ENCODE data around the gene GYS2.

The GYS2 gene

GRCh38 chr12:21558100-21558679 lies 46.5 kb downstream of the GYS2 start:
- CTCF ChIA-PET = no interaction called here
- Mint-ChIP-seq H3K27me3 (no peaks in the 10 kb centered on the region), H3K4me3 (no peak overlapping the region), H3K4me1 (no peaks in the 10 kb centered on the region), H3K27ac (no peak overlapping the region), H3K9me3 (no peaks in the 10 kb centered on the region), H3K36me3 (no peaks in the 10 kb centered on the region)
- DNase-seq = no peak

- Mint-ChIP-seq H3K27me3 (no peaks in the 10 kb centered on the region), H3K4me1 (no peaks in the 10 kb centered on the region), H3K4me3 (no peak overlapping the region), H3K27ac (no peak overlapping the region), H3K36me3 (no peaks in the 10 kb centered on the region), H3K9me3 (no peaks in the 10 kb centered on the region)
- no peak for DNase-seq
- CTCF ChIA-PET = no interaction called here
Measured at GRCh38 chr12:21553329-21553675, 51.3 kb downstream of the GYS2 start.

- CTCF ChIA-PET = no interaction called here
- Mint-ChIP-seq H3K27me3 (no peaks in the 10 kb centered on the region), H3K36me3 (no peaks in the 10 kb centered on the region), H3K4me1 (no peaks in the 10 kb centered on the region), H3K4me3 (no peak overlapping the region), H3K27ac (no peak overlapping the region), H3K9me3 (no peaks in the 10 kb centered on the region)
- DNase-seq = no peak
Measured at GRCh38 chr12:21552635-21553328, 51.9 kb downstream of the GYS2 start.

GRCh38 chr12:21551841-21552465 lies 52.7 kb downstream of the GYS2 start:
- Mint-ChIP-seq H3K9me3 (no peaks in the 10 kb centered on the region), H3K27ac (no peak overlapping the region), H3K36me3 (no peaks in the 10 kb centered on the region), H3K4me3 (no peak overlapping the region), H3K4me1 (no peaks in the 10 kb centered on the region), H3K27me3 (no peaks in the 10 kb centered on the region)
- CTCF ChIA-PET = no interaction called here
- no peak for DNase-seq

GRCh38 chr12:21547437-21547836 lies 57.2 kb downstream of the GYS2 start:
- Mint-ChIP-seq H3K9me3 (no peaks in the 10 kb centered on the region), H3K4me3 (no peak overlapping the region)
- CTCF ChIA-PET = interaction anchor here (0.7 kb wide), 1 partner anchor 21 kb away, joined by 4 read pairs; no protein-coding TSS in a partner anchor

GRCh38 chr12:21546716-21547115 lies 57.9 kb downstream of the GYS2 start:
- Mint-ChIP-seq H3K36me3 (no peaks in the 10 kb centered on the region), H3K27me3 (no peaks in the 10 kb centered on the region), H3K27ac (no peak overlapping the region), H3K4me1 (no peaks in the 10 kb centered on the region), H3K4me3 (no peak overlapping the region), H3K9me3 (no peaks in the 10 kb centered on the region)
- no peak for DNase-seq
- CTCF ChIA-PET = no interaction called here

More at GRCh38 chr12:21547437-21547836, 57.2 kb downstream of the GYS2 start:
- Mint-ChIP-seq H3K27me3 (no peaks in the 10 kb centered on the region), H3K27ac (no peak overlapping the region), H3K36me3 (no peaks in the 10 kb centered on the region), H3K4me1 (no peaks in the 10 kb centered on the region)
- no peak for DNase-seq

- Mint-ChIP-seq H3K36me3 (no peaks in the 10 kb centered on the region), H3K27me3 (no peaks in the 10 kb centered on the region), H3K9me3 (no peaks in the 10 kb centered on the region), H3K4me3 (no peak overlapping the region), H3K27ac (no peak overlapping the region), H3K4me1 (no peaks in the 10 kb centered on the region)
- CTCF ChIA-PET = no interaction called here
- DNase-seq = no peak
Measured at GRCh38 chr12:21545557-21545956, 59.1 kb downstream of the GYS2 start.

- Mint-ChIP-seq H3K36me3 (no peaks in the 10 kb centered on the region), H3K9me3 (no peaks in the 10 kb centered on the region), H3K4me1 (no peaks in the 10 kb centered on the region), H3K4me3 (no peak overlapping the region), H3K27me3 (no peaks in the 10 kb centered on the region), H3K27ac (no peak overlapping the region)
- CTCF ChIA-PET = no interaction called here
- no peak for DNase-seq
Measured at GRCh38 chr12:21543151-21543550, 61.5 kb downstream of the GYS2 start.

- CTCF ChIA-PET = no interaction called here
- Mint-ChIP-seq H3K4me1 (no peaks in the 10 kb centered on the region), H3K27ac (no peak overlapping the region), H3K36me3 (no peaks in the 10 kb centered on the region), H3K9me3 (no peaks in the 10 kb centered on the region), H3K27me3 (no peaks in the 10 kb centered on the region), H3K4me3 (no peak overlapping the region)
- DNase-seq = no peak
Measured at GRCh38 chr12:21542403-21542802, 62.2 kb downstream of the GYS2 start.

GRCh38 chr12:21541773-21542172 lies 62.9 kb downstream of the GYS2 start:
- H3K4me1 Mint-ChIP-seq = no peaks in the 10 kb centered on the region
- no peaks in the 10 kb centered on the region for H3K36me3 Mint-ChIP-seq
- DNase-seq = no peak
- no peaks in the 10 kb centered on the region for H3K9me3 Mint-ChIP-seq
- H3K27ac Mint-ChIP-seq = no peak overlapping the region
- CTCF ChIA-PET = no interaction called here
- peaks cover 3% of the 10 kb centered on the region for H3K27me3 Mint-ChIP-seq
- H3K4me3 Mint-ChIP-seq = no peak overlapping the region

GRCh38 chr12:21539797-21540196 lies 64.8 kb downstream of the GYS2 start:
- Mint-ChIP-seq H3K9me3 (no peaks in the 10 kb centered on the region), H3K27me3 (peaks cover 4% of the 10 kb centered on the region), H3K4me3 (no peak overlapping the region), H3K27ac (no peak overlapping the region), H3K4me1 (no peaks in the 10 kb centered on the region), H3K36me3 (no peaks in the 10 kb centered on the region)
- CTCF ChIA-PET = no interaction called here
- no peak for DNase-seq

GRCh38 chr12:21538061-21538653 lies 66.5 kb downstream of the GYS2 start:
- Mint-ChIP-seq H3K4me1 (no peaks in the 10 kb centered on the region), H3K36me3 (no peaks in the 10 kb centered on the region), H3K27me3 (peaks cover 8% of the 10 kb centered on the region), H3K27ac (no peak overlapping the region), H3K9me3 (no peaks in the 10 kb centered on the region), H3K4me3 (no peak overlapping the region)
- DNase-seq = no peak
- CTCF ChIA-PET = no interaction called here

GRCh38 chr12:21529456-21529855 lies 75.2 kb downstream of the GYS2 start:
- CTCF ChIA-PET = no interaction called here
- Mint-ChIP-seq H3K9me3 (no peaks in the 10 kb centered on the region), H3K36me3 (no peaks in the 10 kb centered on the region), H3K4me1 (peaks cover 6% of the 10 kb centered on the region), H3K27ac (no peak overlapping the region), H3K4me3 (no peak overlapping the region), H3K27me3 (peaks cover 49% of the 10 kb centered on the region)
- DNase-seq = no peak

- H3K27me3 Mint-ChIP-seq = peaks cover 50% of the 10 kb centered on the region
- peaks cover 6% of the 10 kb centered on the region for H3K4me1 Mint-ChIP-seq
- no peaks in the 10 kb centered on the region for H3K9me3 Mint-ChIP-seq
- H3K4me3 Mint-ChIP-seq = no peak overlapping the region
- no peaks in the 10 kb centered on the region for H3K36me3 Mint-ChIP-seq
- no peak overlapping the region for H3K27ac Mint-ChIP-seq
- CTCF ChIA-PET = no interaction called here
- no peak for DNase-seq
Measured at GRCh38 chr12:21528953-21529352, 75.7 kb downstream of the GYS2 start.

Data from activated naive CD4-positive, alpha-beta T cell treated with anti-CD3 and anti-CD28 coated beads, Interleukin-2, amount 10 ng/mL, durations not matched to agents 7 days and 5 days (primary cell).